ENCODE measurements around the gene MYDGF. TPM values are rescaled to one million over a fixed set of nuclear protein-coding genes. Genes with fewer than 3 reads are reported as not detected.
"Not testable (repeated sequence)": the region's sequence is repeated elsewhere in the genome, so short reads cannot be mapped to it uniquely, and the experiment has no call there.

Gene MYDGF
- polyA plus RNA-seq, 1 donor from 2014 or later = 73.2 TPM

DNA sequence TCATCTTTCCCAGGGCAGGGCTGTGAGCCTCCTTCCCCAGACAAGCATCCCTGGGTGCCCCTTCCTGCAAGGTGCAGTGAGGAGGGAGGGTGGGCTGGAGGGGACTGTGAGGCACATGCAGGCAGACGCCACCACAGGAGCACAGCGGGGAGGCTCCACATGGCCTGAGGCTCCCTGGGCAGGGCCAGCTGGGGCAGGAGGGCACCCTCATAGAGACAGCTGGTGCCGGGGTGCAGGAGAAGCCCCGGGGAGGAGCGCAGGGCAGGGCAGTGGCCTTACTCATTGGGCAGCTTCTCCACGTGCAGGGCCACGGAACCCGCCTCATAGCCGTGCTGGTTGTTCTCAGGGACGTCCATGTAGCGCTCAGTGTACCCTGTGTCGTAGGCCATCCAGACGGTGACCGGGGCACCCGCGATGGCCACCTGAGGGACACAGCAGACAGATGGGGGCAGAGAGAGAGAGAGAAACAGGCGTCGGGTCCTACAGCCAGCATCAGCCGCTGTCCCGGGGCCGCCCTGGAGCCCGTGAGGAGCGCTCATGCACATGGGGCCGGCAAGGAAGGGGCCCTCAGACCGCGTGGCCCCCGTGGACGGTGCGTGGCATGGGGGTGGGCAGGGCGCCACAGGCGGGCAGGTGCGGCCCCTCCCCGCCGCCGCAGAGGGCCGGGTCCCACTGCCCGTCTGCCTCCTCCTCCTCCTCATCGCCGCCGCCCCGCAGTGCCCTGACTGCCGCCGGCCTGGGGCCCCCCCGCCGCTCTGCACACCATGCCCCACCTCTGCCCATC, 12.5 kb upstream of the MYDGF start:
- Histone ChIP-seq H3K9me3 (ENCODE audit: low read length) (no peaks in the 10 kb centered on the region), H3K36me3 (ENCODE audit: insufficient read depth, low read length) (no peaks in the 10 kb centered on the region), H2AFZ (ENCODE audit: low read depth, low read length) (no peak overlapping the region), H3K27me3 (ENCODE audit: insufficient read depth, low read depth, low read length) (no peaks in the 10 kb centered on the region), H3K4me3 (ENCODE audit: low read length) (no peak overlapping the region), H3K4me2 (ENCODE audit: low read length) (no peak overlapping the region), H3K27ac (ENCODE audit: low read length) (no peak overlapping the region), H3K9ac (ENCODE audit: low read length) (no peak overlapping the region), H3K9me2 (ENCODE audit: insufficient read depth, low read length) (no peaks in the 10 kb centered on the region), H3F3A (ENCODE audit: insufficient read depth, low read length, poor library complexity, severe bottlenecking) (no peaks in the 10 kb centered on the region), H3K79me2 (replicated peaks; ENCODE audit: insufficient read depth, low read length) (no peaks in the 10 kb centered on the region), H4K20me1 (ENCODE audit: insufficient read depth) (no peaks in the 10 kb centered on the region)
- TF ChIP-seq EP300 (conservative IDR thresholded peaks at IDR 0.05; ENCODE audit: poor library complexity, severe bottlenecking) = no peak
- TF ChIP-seq SMC3 (conservative IDR thresholded peaks at IDR 0.05; ENCODE audit: poor library complexity) = no peak
- TF ChIP-seq, protein P1, sequence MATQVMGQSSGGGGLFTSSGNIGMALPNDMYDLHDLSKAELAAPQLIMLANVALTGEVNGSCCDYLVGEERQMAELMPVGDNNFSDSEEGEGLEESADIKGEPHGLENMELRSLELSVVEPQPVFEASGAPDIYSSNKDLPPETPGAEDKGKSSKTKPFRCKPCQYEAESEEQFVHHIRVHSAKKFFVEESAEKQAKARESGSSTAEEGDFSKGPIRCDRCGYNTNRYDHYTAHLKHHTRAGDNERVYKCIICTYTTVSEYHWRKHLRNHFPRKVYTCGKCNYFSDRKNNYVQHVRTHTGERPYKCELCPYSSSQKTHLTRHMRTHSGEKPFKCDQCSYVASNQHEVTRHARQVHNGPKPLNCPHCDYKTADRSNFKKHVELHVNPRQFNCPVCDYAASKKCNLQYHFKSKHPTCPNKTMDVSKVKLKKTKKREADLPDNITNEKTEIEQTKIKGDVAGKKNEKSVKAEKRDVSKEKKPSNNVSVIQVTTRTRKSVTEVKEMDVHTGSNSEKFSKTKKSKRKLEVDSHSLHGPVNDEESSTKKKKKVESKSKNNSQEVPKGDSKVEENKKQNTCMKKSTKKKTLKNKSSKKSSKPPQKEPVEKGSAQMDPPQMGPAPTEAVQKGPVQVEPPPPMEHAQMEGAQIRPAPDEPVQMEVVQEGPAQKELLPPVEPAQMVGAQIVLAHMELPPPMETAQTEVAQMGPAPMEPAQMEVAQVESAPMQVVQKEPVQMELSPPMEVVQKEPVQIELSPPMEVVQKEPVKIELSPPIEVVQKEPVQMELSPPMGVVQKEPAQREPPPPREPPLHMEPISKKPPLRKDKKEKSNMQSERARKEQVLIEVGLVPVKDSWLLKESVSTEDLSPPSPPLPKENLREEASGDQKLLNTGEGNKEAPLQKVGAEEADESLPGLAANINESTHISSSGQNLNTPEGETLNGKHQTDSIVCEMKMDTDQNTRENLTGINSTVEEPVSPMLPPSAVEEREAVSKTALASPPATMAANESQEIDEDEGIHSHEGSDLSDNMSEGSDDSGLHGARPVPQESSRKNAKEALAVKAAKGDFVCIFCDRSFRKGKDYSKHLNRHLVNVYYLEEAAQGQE (IDR thresholded peaks at IDR 0.05; ENCODE audit: borderline replicate concordance) = no peak
- TF ChIP-seq RAD21 (conservative IDR thresholded peaks at IDR 0.05) = no peak
- TF ChIP-seq EZH2 (IDR thresholded peaks at IDR 0.05; ENCODE audit: borderline replicate concordance, insufficient read depth, low read length, poor library complexity, severe bottlenecking) = no peak
- no peak for TF ChIP-seq TAF1 (IDR thresholded peaks at IDR 0.05; ENCODE audit: low read depth)
- TF ChIP-seq MXI1 (conservative IDR thresholded peaks at IDR 0.05; ENCODE audit: poor library complexity, severe bottlenecking) = no peak
- no peak for TF ChIP-seq POLR2AphosphoS5 (IDR thresholded peaks at IDR 0.05)
- TF ChIP-seq, protein P2, sequence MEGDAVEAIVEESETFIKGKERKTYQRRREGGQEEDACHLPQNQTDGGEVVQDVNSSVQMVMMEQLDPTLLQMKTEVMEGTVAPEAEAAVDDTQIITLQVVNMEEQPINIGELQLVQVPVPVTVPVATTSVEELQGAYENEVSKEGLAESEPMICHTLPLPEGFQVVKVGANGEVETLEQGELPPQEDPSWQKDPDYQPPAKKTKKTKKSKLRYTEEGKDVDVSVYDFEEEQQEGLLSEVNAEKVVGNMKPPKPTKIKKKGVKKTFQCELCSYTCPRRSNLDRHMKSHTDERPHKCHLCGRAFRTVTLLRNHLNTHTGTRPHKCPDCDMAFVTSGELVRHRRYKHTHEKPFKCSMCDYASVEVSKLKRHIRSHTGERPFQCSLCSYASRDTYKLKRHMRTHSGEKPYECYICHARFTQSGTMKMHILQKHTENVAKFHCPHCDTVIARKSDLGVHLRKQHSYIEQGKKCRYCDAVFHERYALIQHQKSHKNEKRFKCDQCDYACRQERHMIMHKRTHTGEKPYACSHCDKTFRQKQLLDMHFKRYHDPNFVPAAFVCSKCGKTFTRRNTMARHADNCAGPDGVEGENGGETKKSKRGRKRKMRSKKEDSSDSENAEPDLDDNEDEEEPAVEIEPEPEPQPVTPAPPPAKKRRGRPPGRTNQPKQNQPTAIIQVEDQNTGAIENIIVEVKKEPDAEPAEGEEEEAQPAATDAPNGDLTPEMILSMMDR (IDR thresholded peaks at IDR 0.05; ENCODE audit: poor library complexity, severe bottlenecking) = no peak

DNA sequence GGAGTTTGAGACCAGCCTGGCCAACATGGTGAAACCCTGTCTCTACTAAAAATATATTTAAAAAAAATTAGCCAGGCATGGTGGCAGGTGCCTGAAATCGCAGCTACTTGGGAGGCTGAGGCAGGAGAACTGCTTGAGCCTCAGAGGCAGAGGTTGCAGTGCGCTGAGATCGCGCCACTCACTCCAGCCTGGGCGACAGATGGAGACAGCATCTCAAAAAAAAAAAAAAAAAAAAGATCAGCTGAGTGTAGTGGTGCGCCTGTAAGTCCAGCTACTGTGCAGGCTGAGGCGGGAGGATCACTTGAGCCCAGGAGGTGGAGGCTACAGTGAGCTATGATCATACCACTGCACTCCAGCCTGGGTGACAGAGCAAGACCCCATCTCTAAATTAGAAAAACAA, 9.9 kb upstream of the MYDGF start:
- not testable (repeated sequence) for H2AFZ ChIP-seq (ENCODE audit: low read depth, low read length); H3F3A ChIP-seq (ENCODE audit: insufficient read depth, low read length, poor library complexity, severe bottlenecking); H3K4me3 ChIP-seq (ENCODE audit: low read length); H3K79me2 ChIP-seq (replicated peaks; ENCODE audit: insufficient read depth, low read length); H3K9me3 ChIP-seq (ENCODE audit: low read length); H3K36me3 ChIP-seq (ENCODE audit: insufficient read depth, low read length); H3K27me3 ChIP-seq (ENCODE audit: insufficient read depth, low read depth, low read length); H3K9ac ChIP-seq (ENCODE audit: low read length); H3K27ac ChIP-seq (ENCODE audit: low read length); H4K20me1 ChIP-seq (ENCODE audit: insufficient read depth); H3K4me2 ChIP-seq (ENCODE audit: low read length); H3K9me2 ChIP-seq (ENCODE audit: insufficient read depth, low read length)
